Keratinocyte (primary cell): Measurements from ENCODE around the gene IGFBP5. TPM values are rescaled to one million over a fixed set of nuclear protein-coding genes. Genes with fewer than 3 reads are reported as not detected.

Source experiments
- DNase-seq: peaks from one replicate; pipeline ENCODE4 v3.0.0-alpha.2; 2011; ENCODE audit warnings: low read depth, missing footprints, low spot score
- FAIRE-seq: peaks from 2 replicates; lab custom pipeline; 2011; peaks lifted over from hg19 to GRCh38; lab: Jason Lieb, UNC
- H2AFZ ChIP-seq: 2 replicates; pipeline ENCODE4 v1.6.0; 2012; ENCODE audit warnings: low read length, control low read depth, inconsistent platforms; ENCODE audit not compliant: control insufficient read depth
- H3K27ac ChIP-seq: 2 replicates; pipeline ENCODE4 v1.5.1; 2011; ENCODE audit warnings: low read length; ENCODE audit not compliant: control insufficient read depth, insufficient read depth
- H3K27me3 ChIP-seq: 3 replicates; pipeline ENCODE4 v1.6.0; 2011; ENCODE audit warnings: low read length; ENCODE audit not compliant: control insufficient read depth, insufficient read depth; ENCODE audit errors: extremely low read depth
- H3K36me3 ChIP-seq, 2 experiments: 2 replicates in 1 of 2; 3 replicates in 1 of 2; pipeline ENCODE4 v1.5.1; 2011; ENCODE audit warnings: low read length in 2 of 2, mild to moderate bottlenecking in 1 of 2; ENCODE audit not compliant: control insufficient read depth in 2 of 2, insufficient read depth in 2 of 2; ENCODE audit errors: extremely low read depth in 1 of 2
- H3K4me1 ChIP-seq: 3 replicates; pipeline ENCODE4 v1.5.1; 2011; ENCODE audit warnings: low read length; ENCODE audit not compliant: control insufficient read depth, insufficient read depth; ENCODE audit errors: extremely low read depth
- H3K4me2 ChIP-seq: 3 replicates; pipeline ENCODE4 v1.6.0; 2011; ENCODE audit warnings: low read depth, low read length; ENCODE audit not compliant: control insufficient read depth, insufficient read depth; ENCODE audit errors: extremely low read depth
- H3K4me3 ChIP-seq, 3 experiments: fragments of 200-600 bp in 1 of 3; sonication (generic) in 1 of 3; 2 replicates in 2 of 3; 3 replicates in 1 of 3; pipeline ENCODE4 v1.5.1; 2011 to 2016; ENCODE audit warnings: low read length in 3 of 3, mild to moderate bottlenecking in 3 of 3, control low read depth in 2 of 3, inconsistent platforms in 1 of 3, low read depth in 1 of 3, mixed read lengths in 1 of 3, mixed run types in 1 of 3, moderate library complexity in 1 of 3; ENCODE audit not compliant: control insufficient read depth in 2 of 3, insufficient read depth in 2 of 3; ENCODE audit errors: extremely low read depth in 1 of 3
- H3K79me2 ChIP-seq: 2 replicates; pipeline ENCODE4 v1.6.0; 2012; ENCODE audit warnings: low read length; ENCODE audit not compliant: control insufficient read depth, insufficient read depth
- H3K9ac ChIP-seq: 3 replicates; pipeline ENCODE4 v1.6.0; 2011; ENCODE audit warnings: low read length; ENCODE audit not compliant: control insufficient read depth, insufficient read depth; ENCODE audit errors: extremely low read depth
- H3K9me1 ChIP-seq: 3 replicates; pipeline ENCODE4 v1.6.0; 2011; ENCODE audit warnings: low read length; ENCODE audit not compliant: control insufficient read depth, insufficient read depth; ENCODE audit errors: extremely low read depth
- H3K9me3 ChIP-seq: 2 replicates; pipeline ENCODE4 v1.5.1; 2012; ENCODE audit warnings: low read depth, low read length; ENCODE audit not compliant: control insufficient read depth
- H4K20me1 ChIP-seq: 3 replicates; pipeline ENCODE4 v1.6.0; 2011; ENCODE audit warnings: low read length; ENCODE audit not compliant: control insufficient read depth, insufficient read depth; ENCODE audit errors: extremely low read depth
- EZH2 ChIP-seq: IDR thresholded peaks from one replicate; pipeline ENCODE4 v1.6.1; 2012; ENCODE audit warnings: inconsistent platforms, mild to moderate bottlenecking, low read length, moderate library complexity
- dilution Hi-C: fragments of 300-500 bp; cut with MboI; formaldehyde crosslinking; loops from one replicate; pipeline ENCODE4 v1.7.0; 2020; ENCODE audit warnings: low sequenced_read_pairs; ENCODE audit not compliant: extremely low pct_ligation_motif_present
- polyA plus RNA-seq, 5 experiments: library from polyadenylated mRNA; depleted of rRNA in 3 of 5; stranded (reverse) in 3 of 5; stranded (forward) in 1 of 5; unstranded in 1 of 5; fragments of >200 nt; gene quantifications; 1 replicate in 1 of 5; 2 replicates in 3 of 5; 3 replicates in 1 of 5; pipeline versions ENCODE4 v1.2.1 to v1.2.3, GENCODE V29; 2011 to 2012; ENCODE audit warnings: missing spikeins in 2 of 5, low read depth in 1 of 5, low replicate concordance in 1 of 5
- TF ChIP-seq, protein P1 (sequence below), 3 experiments: IDR thresholded peaks in 1 of 3; conservative IDR thresholded peaks in 1 of 3; optimal IDR thresholded peaks in 1 of 3; 2 replicates in 2 of 3; 3 replicates in 1 of 3; pipeline versions ENCODE3 to v1.5.1; 2011; ENCODE audit warnings: low read length in 3 of 3, mild to moderate bottlenecking in 3 of 3, moderate library complexity in 2 of 3, control low read depth in 1 of 3, inconsistent platforms in 1 of 3; ENCODE audit not compliant: insufficient read depth in 2 of 3; ENCODE audit errors: extremely low read depth in 1 of 3

Gene IGFBP5
- polyA plus RNA-seq, 1 donor (not counting 4 experiments of a cell fraction or from before 2014, with no cell fraction given) = 1.1 TPM

- Histone ChIP-seq H4K20me1 (no peaks in the 10 kb centered on the region), H3K4me2 (no peak overlapping the region), H3K27ac (no peak overlapping the region), H2AFZ (no peak overlapping the region), H3K9ac (no peak overlapping the region), H3K4me3 (no peak overlapping the region), H3K4me1 (peaks cover 11% of the 10 kb centered on the region), H3K9me3 (no peaks in the 10 kb centered on the region), H3K36me3 (no peaks in the 10 kb centered on the region), H3K79me2 (no peaks in the 10 kb centered on the region), H3K9me1 (no peaks in the 10 kb centered on the region), H3K27me3 (peaks cover 15% of the 10 kb centered on the region)
- no peak for FAIRE-seq
- DNase-seq = no peak
- dilution Hi-C loops = no loop called here
- TF ChIP-seq, protein P1, sequence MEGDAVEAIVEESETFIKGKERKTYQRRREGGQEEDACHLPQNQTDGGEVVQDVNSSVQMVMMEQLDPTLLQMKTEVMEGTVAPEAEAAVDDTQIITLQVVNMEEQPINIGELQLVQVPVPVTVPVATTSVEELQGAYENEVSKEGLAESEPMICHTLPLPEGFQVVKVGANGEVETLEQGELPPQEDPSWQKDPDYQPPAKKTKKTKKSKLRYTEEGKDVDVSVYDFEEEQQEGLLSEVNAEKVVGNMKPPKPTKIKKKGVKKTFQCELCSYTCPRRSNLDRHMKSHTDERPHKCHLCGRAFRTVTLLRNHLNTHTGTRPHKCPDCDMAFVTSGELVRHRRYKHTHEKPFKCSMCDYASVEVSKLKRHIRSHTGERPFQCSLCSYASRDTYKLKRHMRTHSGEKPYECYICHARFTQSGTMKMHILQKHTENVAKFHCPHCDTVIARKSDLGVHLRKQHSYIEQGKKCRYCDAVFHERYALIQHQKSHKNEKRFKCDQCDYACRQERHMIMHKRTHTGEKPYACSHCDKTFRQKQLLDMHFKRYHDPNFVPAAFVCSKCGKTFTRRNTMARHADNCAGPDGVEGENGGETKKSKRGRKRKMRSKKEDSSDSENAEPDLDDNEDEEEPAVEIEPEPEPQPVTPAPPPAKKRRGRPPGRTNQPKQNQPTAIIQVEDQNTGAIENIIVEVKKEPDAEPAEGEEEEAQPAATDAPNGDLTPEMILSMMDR (optimal IDR thresholded peaks at IDR 0.05 in 1 of 3, IDR thresholded peaks at IDR 0.05 in 1 of 3, conservative IDR thresholded peaks at IDR 0.05 in 1 of 3; ENCODE audit: extremely low read depth in 1 of 3, insufficient read depth in 2 of 3, low read length in 3 of 3) = no peak
- TF ChIP-seq EZH2 = no peak
Observed at GRCh38 chr2:216676630-216677029, 18.7 kb downstream of the IGFBP5 start.

- FAIRE-seq = no peak
- H3K9ac ChIP-seq = no peak overlapping the region
- H4K20me1 ChIP-seq = no peaks in the 10 kb centered on the region
- H3K4me1 ChIP-seq = no peaks in the 10 kb centered on the region
- dilution Hi-C loops = no loop called here
- peaks cover 22% of the 10 kb centered on the region for H3K27me3 ChIP-seq
- H3K4me3 ChIP-seq = no peak overlapping the region
- H3K9me1 ChIP-seq = no peaks in the 10 kb centered on the region
- no peak overlapping the region for H3K4me2 ChIP-seq
- H2AFZ ChIP-seq = no peak overlapping the region
- no peaks in the 10 kb centered on the region for H3K9me3 ChIP-seq
- H3K36me3 ChIP-seq = no peaks in the 10 kb centered on the region
- H3K79me2 ChIP-seq = no peaks in the 10 kb centered on the region
- DNase-seq = no peak
- TF ChIP-seq EZH2 = no peak
- TF ChIP-seq, protein P1 (optimal IDR thresholded peaks at IDR 0.05 in 1 of 3, IDR thresholded peaks at IDR 0.05 in 1 of 3, conservative IDR thresholded peaks at IDR 0.05 in 1 of 3; ENCODE audit: extremely low read depth in 1 of 3, insufficient read depth in 2 of 3, low read length in 3 of 3) = no peak
- no peak overlapping the region for H3K27ac ChIP-seq
Observed at GRCh38 chr2:216674376-216674775, 21.0 kb downstream of the IGFBP5 start.
